Smooth muscle cell (in vitro differentiated cells): ENCODE data around the gene SLC14A1. TPM values are rescaled to one million over a fixed set of nuclear protein-coding genes. Genes with fewer than 3 reads are reported as not detected.
A peak's percentile ranks its signal among the peaks of the same experiment; 100 is the strongest.

Experiments
- DNase-seq: peaks from one replicate; lab custom pipeline; 2025; ENCODE audit not compliant: unreplicated experiment; lab: John Stamatoyannopoulos, UW
- H2AFZ ChIP-seq: fragments of 200-600 bp; sonication (generic); 2 replicates; pipeline ENCODE4 v1.6.0; 2016; ENCODE audit warnings: antibody characterized with exemption, low read depth, mild to moderate bottlenecking
- H3F3A ChIP-seq: fragments of 200-600 bp; sonication (generic); 2 replicates; pipeline ENCODE4 v1.6.0; 2017; ENCODE audit warnings: antibody characterized with exemption, low read depth
- H3K27ac ChIP-seq: fragments of 200-600 bp; sonication (generic); 2 replicates; pipeline ENCODE4 v1.5.1; 2016; ENCODE audit warnings: low read depth, mild to moderate bottlenecking
- H3K27me3 ChIP-seq: fragments of 200-600 bp; sonication (generic); 2 replicates; pipeline ENCODE4 v1.6.1; 2016; ENCODE audit warnings: low read depth, mild to moderate bottlenecking
- H3K36me3 ChIP-seq: fragments of 200-600 bp; sonication (generic); 2 replicates; pipeline ENCODE4 v1.5.1; 2016; ENCODE audit warnings: low read depth
- H3K4me1 ChIP-seq: fragments of 200-600 bp; sonication (generic); 2 replicates; pipeline ENCODE4 v1.5.1; 2016; ENCODE audit warnings: low read depth
- H3K4me2 ChIP-seq: fragments of 200-600 bp; sonication (generic); 2 replicates; pipeline ENCODE4 v1.6.0; 2016; ENCODE audit warnings: mild to moderate bottlenecking
- H3K4me3 ChIP-seq: fragments of 200-600 bp; sonication (generic); 2 replicates; pipeline ENCODE4 v1.5.1; 2016; ENCODE audit warnings: mild to moderate bottlenecking
- H3K79me2 ChIP-seq: fragments of 200-600 bp; sonication (generic); 2 replicates; pipeline ENCODE4 v1.6.0; 2016; ENCODE audit warnings: low read depth, mild to moderate bottlenecking
- H3K9ac ChIP-seq: fragments of 200-600 bp; sonication (generic); 2 replicates; pipeline ENCODE4 v1.6.0; 2016; ENCODE audit warnings: low read depth
- H3K9me3 ChIP-seq: fragments of 200-600 bp; sonication (generic); replicated peaks from 2 replicates; pipeline ENCODE4 v1.5.1; 2016; ENCODE audit warnings: low read depth
- H4K20me1 ChIP-seq: fragments of 200-600 bp; sonication (generic); 2 replicates; pipeline ENCODE4 v1.6.0; 2016; ENCODE audit warnings: low read depth
- CTCF ChIP-seq: fragments of 200-600 bp; sonication (generic); IDR thresholded peaks from 2 replicates; pipeline ENCODE4 v1.5.1; 2017; ENCODE audit warnings: borderline replicate concordance, mild to moderate bottlenecking, antibody characterized with exemption; ENCODE audit not compliant: insufficient read depth, poor library complexity, severe bottlenecking
- WGBS: methylation state at CpG from one replicate; pipeline ENCODE4 v1.1.7; 2016; ENCODE audit warnings: low lambda C conversion rate; 5-methylcytosine and 5-hydroxymethylcytosine counted together
- polyA plus RNA-seq: library from polyadenylated mRNA; unstranded; fragments of >200 nt; fragmentation: Nextera tagmentation; extraction: Ambion mirVana; gene quantifications from 2 replicates; pipeline ENCODE4 v1.2.1, GENCODE V29; 2016
- total RNA-seq: library from RNA; depleted of rRNA; stranded (reverse); fragments of >200 nt; gene quantifications from 2 replicates; pipeline ENCODE4 v1.2.3, GENCODE V29; 2014

SLC14A1 gene
- total and polyA plus RNA-seq, 2 experiments from 2014 or later = 20.0 to 37.9 TPM

- H3K36me3 ChIP-seq = no peaks in the 10 kb centered on the region
- WGBS = 87% methylated on average over 3 of the region's 3 CpGs
- no peaks in the 10 kb centered on the region for H3K27me3 ChIP-seq
- no peak overlapping the region for H3K27ac ChIP-seq
- no peak overlapping the region for H3K4me3 ChIP-seq
- H4K20me1 ChIP-seq = no peaks in the 10 kb centered on the region
- TF ChIP-seq CTCF = no peak
- no peak overlapping the region for H2AFZ ChIP-seq
- no peaks in the 10 kb centered on the region for H3K79me2 ChIP-seq
- H3K9ac ChIP-seq = no peak overlapping the region
- no peak overlapping the region for H3K4me2 ChIP-seq
- peaks cover 13% of the 10 kb centered on the region for H3K4me1 ChIP-seq
- H3K9me3 ChIP-seq = no peaks in the 10 kb centered on the region
- peaks cover 7% of the 10 kb centered on the region for H3F3A ChIP-seq
- DNase-seq = no peak
Measured at GRCh38 chr18:45786941-45787340, 63.0 kb downstream of the SLC14A1 start.

- Histone ChIP-seq H3F3A (peaks cover 7% of the 10 kb centered on the region), H3K4me2 (no peak overlapping the region), H3K36me3 (no peaks in the 10 kb centered on the region), H2AFZ (no peak overlapping the region), H3K79me2 (no peaks in the 10 kb centered on the region), H3K27ac (no peak overlapping the region), H3K9ac (no peak overlapping the region), H3K4me3 (no peak overlapping the region), H3K4me1 (peaks cover 13% of the 10 kb centered on the region), H3K9me3 (no peaks in the 10 kb centered on the region), H3K27me3 (no peaks in the 10 kb centered on the region), H4K20me1 (no peaks in the 10 kb centered on the region)
- WGBS = 72% methylated on average over 1 of the region's 1 CpG
- no peak for DNase-seq
- TF ChIP-seq CTCF = no peak
Measured at GRCh38 chr18:45787346-45787745, 63.4 kb downstream of the SLC14A1 start.

- Histone ChIP-seq H2AFZ (no peak overlapping the region), H3K27ac (no peak overlapping the region), H3F3A (peaks cover 4% of the 10 kb centered on the region), H3K27me3 (no peaks in the 10 kb centered on the region), H3K4me2 (no peak overlapping the region), H3K79me2 (no peaks in the 10 kb centered on the region), H4K20me1 (no peaks in the 10 kb centered on the region), H3K4me3 (no peak overlapping the region), H3K9me3 (no peaks in the 10 kb centered on the region), H3K9ac (no peak overlapping the region), H3K4me1 (peaks cover under 1% of the 10 kb centered on the region), H3K36me3 (no peaks in the 10 kb centered on the region)
- WGBS = 99% methylated on average over 3 of the region's 3 CpGs
- no peak for DNase-seq
- TF ChIP-seq CTCF = no peak
Measured at GRCh38 chr18:45788861-45789260, 64.9 kb downstream of the SLC14A1 start.

- no peaks in the 10 kb centered on the region for H3K27me3 ChIP-seq
- no peak for DNase-seq
- 83% methylated on average over 5 of the region's 5 CpGs for WGBS
- no peak overlapping the region for H3K4me3 ChIP-seq
- H3K9me3 ChIP-seq = no peaks in the 10 kb centered on the region
- H3K9ac ChIP-seq = no peak overlapping the region
- H3K4me2 ChIP-seq = no peak overlapping the region
- peak overlapping the region; percentile 81 for H3K27ac ChIP-seq
- no peak overlapping the region for H2AFZ ChIP-seq
- H3F3A ChIP-seq = no peaks in the 10 kb centered on the region
- H3K79me2 ChIP-seq = no peaks in the 10 kb centered on the region
- H4K20me1 ChIP-seq = no peaks in the 10 kb centered on the region
- TF ChIP-seq CTCF = no peak
- no peaks in the 10 kb centered on the region for H3K4me1 ChIP-seq
- H3K36me3 ChIP-seq = no peaks in the 10 kb centered on the region
Measured at GRCh38 chr18:45792506-45793263, 68.7 kb downstream of the SLC14A1 start.
